Uterus (tissue), 2 donors: Measurements from ENCODE around the gene GREB1L.

ENCODE experiments used
- POLR2A ChIP-seq, 2 donors: fragments of 450-650 bp; IDR thresholded peaks; one replicate each; pipeline ENCODE4 v1.6.1; 2016; ENCODE audit warnings: antibody characterized with exemption in 2 of 2, mild to moderate bottlenecking in 1 of 2, moderate library complexity in 1 of 2
- TF ChIP-seq, protein P1 (sequence below), 4 experiments: fragments of 200-600 bp in 2 of 4; fragments of 450-650 bp in 2 of 4; sonication (generic) in 2 of 4; IDR thresholded peaks; one replicate each; pipeline ENCODE4 v1.5.1; 2016 to 2019; ENCODE audit warnings: antibody characterized with exemption in 4 of 4, mild to moderate bottlenecking in 2 of 4, moderate library complexity in 1 of 4

DNA sequence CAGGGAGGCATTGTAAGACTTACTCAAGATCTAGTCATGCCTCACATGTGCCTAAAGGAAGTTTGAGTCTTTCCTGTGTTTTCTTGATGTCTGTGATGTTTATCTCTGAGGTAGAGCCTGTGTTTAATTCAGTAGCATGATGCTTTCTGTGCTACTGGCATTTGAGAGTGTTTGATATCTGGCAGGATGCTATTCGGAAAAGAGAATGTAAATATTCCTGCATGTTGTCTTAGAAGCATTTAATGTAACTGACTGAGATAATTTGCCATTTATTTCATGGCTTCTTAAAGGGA is 58.8 kb downstream of the GREB1L start:
- TF ChIP-seq POLR2A (IDR thresholded peaks at IDR 0.05): no peak
- TF ChIP-seq, protein P1, sequence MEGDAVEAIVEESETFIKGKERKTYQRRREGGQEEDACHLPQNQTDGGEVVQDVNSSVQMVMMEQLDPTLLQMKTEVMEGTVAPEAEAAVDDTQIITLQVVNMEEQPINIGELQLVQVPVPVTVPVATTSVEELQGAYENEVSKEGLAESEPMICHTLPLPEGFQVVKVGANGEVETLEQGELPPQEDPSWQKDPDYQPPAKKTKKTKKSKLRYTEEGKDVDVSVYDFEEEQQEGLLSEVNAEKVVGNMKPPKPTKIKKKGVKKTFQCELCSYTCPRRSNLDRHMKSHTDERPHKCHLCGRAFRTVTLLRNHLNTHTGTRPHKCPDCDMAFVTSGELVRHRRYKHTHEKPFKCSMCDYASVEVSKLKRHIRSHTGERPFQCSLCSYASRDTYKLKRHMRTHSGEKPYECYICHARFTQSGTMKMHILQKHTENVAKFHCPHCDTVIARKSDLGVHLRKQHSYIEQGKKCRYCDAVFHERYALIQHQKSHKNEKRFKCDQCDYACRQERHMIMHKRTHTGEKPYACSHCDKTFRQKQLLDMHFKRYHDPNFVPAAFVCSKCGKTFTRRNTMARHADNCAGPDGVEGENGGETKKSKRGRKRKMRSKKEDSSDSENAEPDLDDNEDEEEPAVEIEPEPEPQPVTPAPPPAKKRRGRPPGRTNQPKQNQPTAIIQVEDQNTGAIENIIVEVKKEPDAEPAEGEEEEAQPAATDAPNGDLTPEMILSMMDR (IDR thresholded peaks at IDR 0.05): no peak
